H9 (cell line): ENCODE measurements around the gene DENND4B. TPM values are rescaled to one million over a fixed set of nuclear protein-coding genes. Genes with fewer than 3 reads are reported as not detected.

ENCODE experiments used
- DNase-seq: peaks from one replicate; pipeline ENCODE4 v3.0.0-alpha.2; 2017
- H2AFZ ChIP-seq: one replicate; pipeline ENCODE4 v1.6.1; 2013; ENCODE audit warnings: mild to moderate bottlenecking, low read length, control low read depth, moderate library complexity
- H2AK5ac ChIP-seq: 2 replicates; pipeline ENCODE4 v1.6.1; 2013; ENCODE audit warnings: low read length, control low read depth, mixed read lengths; ENCODE audit not compliant: insufficient read length
- H2BK120ac ChIP-seq: one replicate; pipeline ENCODE4 v1.6.1; 2013; ENCODE audit warnings: low read depth, mild to moderate bottlenecking, low read length, control low read depth, inconsistent platforms; ENCODE audit not compliant: poor library complexity, severe bottlenecking
- H2BK12ac ChIP-seq: 2 replicates; pipeline ENCODE4 v1.6.1; 2013; ENCODE audit warnings: low read length, control low read depth, mixed read lengths, low read depth; ENCODE audit not compliant: insufficient read length
- H2BK15ac ChIP-seq: 2 replicates; pipeline ENCODE4 v1.6.1; 2013; ENCODE audit warnings: low read depth, low read length, control low read depth
- H2BK20ac ChIP-seq: one replicate; pipeline ENCODE4 v1.6.1; 2013; ENCODE audit warnings: low read depth, mild to moderate bottlenecking, low read length, control low read depth, inconsistent platforms; ENCODE audit not compliant: poor library complexity, severe bottlenecking
- H2BK5ac ChIP-seq: 2 replicates; pipeline ENCODE4 v1.6.1; 2013; ENCODE audit warnings: low read length, control low read depth, mixed read lengths; ENCODE audit not compliant: insufficient read length
- H3K14ac ChIP-seq: 2 replicates; pipeline ENCODE4 v1.6.1; 2013; ENCODE audit warnings: low read length, control low read depth; ENCODE audit not compliant: insufficient read depth
- H3K18ac ChIP-seq: 2 replicates; pipeline ENCODE4 v1.6.1; 2013; ENCODE audit warnings: low read depth, mild to moderate bottlenecking, mixed read lengths, low read length, control low read depth; ENCODE audit not compliant: insufficient read length
- H3K23ac ChIP-seq: 2 replicates; pipeline ENCODE4 v1.6.1; 2013; ENCODE audit warnings: low read length, control low read depth, mixed read lengths, low read depth; ENCODE audit not compliant: insufficient read length
- H3K23me2 ChIP-seq: 2 replicates; pipeline ENCODE4 v1.6.1; 2013; ENCODE audit warnings: low read depth, mild to moderate bottlenecking, mixed read lengths, low read length, control low read depth; ENCODE audit not compliant: insufficient read length, poor library complexity, severe bottlenecking
- H3K27ac ChIP-seq: 2 replicates; pipeline ENCODE4 v1.5.1; 2013; ENCODE audit warnings: low read length, control low read depth, mixed read lengths, low read depth; ENCODE audit not compliant: insufficient read length
- H3K27me3 ChIP-seq: 2 replicates; pipeline ENCODE4 v1.6.1; 2013; ENCODE audit warnings: low read length, control low read depth, inconsistent platforms; ENCODE audit not compliant: insufficient read depth
- H3K4ac ChIP-seq: 2 replicates; pipeline ENCODE4 v1.6.1; 2013; ENCODE audit warnings: low read depth, mild to moderate bottlenecking, control low read depth, inconsistent platforms, low read length, moderate library complexity
- H3K4me1 ChIP-seq: 2 replicates; pipeline ENCODE4 v1.6.1; 2013; ENCODE audit warnings: low read length, control low read depth, inconsistent platforms; ENCODE audit not compliant: insufficient read depth
- H3K4me2 ChIP-seq: 2 replicates; pipeline ENCODE4 v1.6.1; 2013; ENCODE audit warnings: low read length, control low read depth, mixed read lengths; ENCODE audit not compliant: insufficient read length, insufficient read depth
- H3K56ac ChIP-seq: 2 replicates; pipeline ENCODE4 v1.6.1; 2013; ENCODE audit warnings: low read depth, mild to moderate bottlenecking, mixed read lengths, low read length, control low read depth; ENCODE audit not compliant: insufficient read length
- H3K79me1 ChIP-seq: 2 replicates; pipeline ENCODE4 v1.6.1; 2013; ENCODE audit warnings: low read depth, mild to moderate bottlenecking, moderate library complexity, low read length, control low read depth, inconsistent platforms; ENCODE audit not compliant: insufficient read depth, poor library complexity, severe bottlenecking
- H3K79me2 ChIP-seq: 2 replicates; pipeline ENCODE4 v1.6.1; 2013; ENCODE audit warnings: low read length, control low read depth, inconsistent platforms; ENCODE audit not compliant: insufficient read depth
- H3K9ac ChIP-seq: 2 replicates; pipeline ENCODE4 v1.6.1; 2013; ENCODE audit warnings: low read length, control low read depth, mixed read lengths; ENCODE audit not compliant: insufficient read length; ENCODE audit errors: extremely low read depth
- H3K9me3 ChIP-seq: one replicate; pipeline ENCODE4 v1.6.1; 2013; ENCODE audit warnings: low read depth, low read length, inconsistent platforms; ENCODE audit not compliant: control insufficient read depth
- H3T11ph ChIP-seq: one replicate; pipeline ENCODE4 v1.6.1; 2013; ENCODE audit warnings: mild to moderate bottlenecking, low read length, control low read depth, inconsistent platforms
- H4K20me1 ChIP-seq: one replicate; pipeline ENCODE4 v1.6.1; 2013; ENCODE audit not compliant: control insufficient read depth, insufficient read length, insufficient read depth
- H4K5ac ChIP-seq: 2 replicates; pipeline ENCODE4 v1.6.1; 2013; ENCODE audit warnings: low read depth, mild to moderate bottlenecking, mixed read lengths, low read length, control low read depth; ENCODE audit not compliant: insufficient read length
- H4K8ac ChIP-seq: replicated peaks from 2 replicates; pipeline ENCODE4 v1.6.1; 2013; ENCODE audit warnings: low read length, control low read depth, mixed read lengths, low read depth; ENCODE audit not compliant: insufficient read length
- H4K91ac ChIP-seq: 2 replicates; pipeline ENCODE4 v1.6.1; 2013; ENCODE audit warnings: low read depth, mild to moderate bottlenecking, moderate library complexity, mixed read lengths, low read length, control low read depth; ENCODE audit not compliant: insufficient read length
- H3K27ac Mint-ChIP-seq, 3 experiments: 2 replicates in 2 of 3; 3 replicates in 1 of 3; pipeline ENCODE4 v1.8.0; 2020 to 2021; ENCODE audit warnings: mixed read lengths in 3 of 3, mild to moderate bottlenecking in 1 of 3, moderate library complexity in 1 of 3
- H3K27me3 Mint-ChIP-seq: 2 replicates; pipeline ENCODE4 v1.8.0; 2021; ENCODE audit warnings: low read depth, mild to moderate bottlenecking, moderate library complexity, mixed read lengths
- H3K36me3 Mint-ChIP-seq, 3 experiments: 2 replicates in 2 of 3; 3 replicates in 1 of 3; pipeline ENCODE4 v1.8.0; 2020 to 2021; ENCODE audit warnings: low read depth in 3 of 3, mixed read lengths in 3 of 3; ENCODE audit not compliant: insufficient read depth in 1 of 3
- H3K4me1 Mint-ChIP-seq, 2 experiments: 2 replicates each; pipeline ENCODE4 v1.8.0; 2020; ENCODE audit warnings: mixed read lengths in 2 of 2
- H3K4me3 Mint-ChIP-seq, 2 experiments: 2 replicates in 1 of 2; 3 replicates in 1 of 2; pipeline ENCODE4 v1.8.0; 2020 to 2021; ENCODE audit warnings: mild to moderate bottlenecking in 2 of 2, mixed read lengths in 2 of 2, moderate library complexity in 1 of 2
- H3K9me3 Mint-ChIP-seq, 2 experiments: 2 replicates in 1 of 2; 3 replicates in 1 of 2; pipeline ENCODE4 v1.8.0; 2020; ENCODE audit warnings: mild to moderate bottlenecking in 2 of 2, mixed read lengths in 2 of 2, moderate library complexity in 1 of 2
- CTCF ChIP-seq: fragments of 200-600 bp; sonication (generic); conservative IDR thresholded peaks from 3 replicates; pipeline ENCODE4 v1.8.0; 2021; ENCODE audit warnings: antibody characterized with exemption, mild to moderate bottlenecking
- WGBS: extraction: QIAGEN DNeasy Blood & Tissue Kit; methylation state at CpG from one replicate; pipeline ENCODE4 v1.1.7; 2013; ENCODE audit warnings: missing lambda C conversion rate, low lambda C conversion rate, mixed read lengths; ENCODE audit not compliant: insufficient read length; ENCODE audit errors: extremely low coverage; 5-methylcytosine and 5-hydroxymethylcytosine counted together
- total RNA-seq: library from RNA; stranded (reverse); gene quantifications from 2 replicates; pipeline ENCODE4 v1.2.1, GENCODE V29; 2021

DENND4B gene
- total RNA-seq, 1 experiment from 2014 or later: 84.6 TPM

GRCh38 chr1:153995202-153995601, 48.7 kb upstream of the DENND4B start:
- Histone ChIP-seq H4K91ac (no peak overlapping the region), H3K56ac (no peak overlapping the region), H3K23ac (no peak overlapping the region), H3K4ac (no peak overlapping the region), H3K14ac (no peak overlapping the region), H3K23me2 (no peaks in the 10 kb centered on the region), H3K18ac (no peak overlapping the region), H2BK5ac (no peak overlapping the region), H4K20me1 (no peaks in the 10 kb centered on the region), H3K79me1 (peaks cover 4% of the 10 kb centered on the region), H3K27me3 (no peaks in the 10 kb centered on the region), H2AFZ (no peak overlapping the region), H2BK12ac (no peak overlapping the region), H3K27ac (no peak overlapping the region), H3K4me1 (no peaks in the 10 kb centered on the region), H2AK5ac (no peak overlapping the region), H2BK120ac (no peak overlapping the region), H3K9ac (no peak overlapping the region), H3K9me3 (no peaks in the 10 kb centered on the region), H2BK15ac (no peak overlapping the region), H3K79me2 (peaks cover 3% of the 10 kb centered on the region; the same call in 1 of the 2 replicates), H3T11ph (no peak overlapping the region), H4K8ac (no peak overlapping the region), H2BK20ac (no peak overlapping the region), H3K4me2 (no peak overlapping the region), H4K5ac (no peak overlapping the region)
- Mint-ChIP-seq H3K36me3 (peaks cover 38 to 51% (median 49%) of the 10 kb centered on the region in 3 experiments), H3K27me3 (peaks cover 2% of the 10 kb centered on the region; the same call in 1 of the 2 replicates), H3K4me3 (no peak overlapping the region), H3K4me1 (peaks cover 13 to 18% of the 10 kb centered on the region in 2 experiments), H3K27ac (peak overlapping the region in 1 of 3 experiments; percentile 87; a peak in 2 of 7 replicates), H3K9me3 (peaks cover 0 to 3% of the 10 kb centered on the region in 2 experiments; a peak in 3 of 5 replicates)
- no peak for DNase-seq
- WGBS: no CpG with 5 or more reads among the region's 3 CpGs
- TF ChIP-seq CTCF: no peak
